HG03060 (cell line): ENCODE results near the gene PHYH.
"Not testable (repeated sequence)": the region's sequence is repeated elsewhere in the genome, so short reads cannot be mapped to it uniquely, and the experiment has no call there.

Experiments
- ATAC-seq: cut with Tn5 transposase; IDR thresholded peaks from one replicate; pipeline ENCODE4 v1.9.1; 2021; ENCODE audit warnings: low read depth, moderate number of reproducible peaks; ENCODE audit not compliant: unreplicated experiment

Gene PHYH

DNA sequence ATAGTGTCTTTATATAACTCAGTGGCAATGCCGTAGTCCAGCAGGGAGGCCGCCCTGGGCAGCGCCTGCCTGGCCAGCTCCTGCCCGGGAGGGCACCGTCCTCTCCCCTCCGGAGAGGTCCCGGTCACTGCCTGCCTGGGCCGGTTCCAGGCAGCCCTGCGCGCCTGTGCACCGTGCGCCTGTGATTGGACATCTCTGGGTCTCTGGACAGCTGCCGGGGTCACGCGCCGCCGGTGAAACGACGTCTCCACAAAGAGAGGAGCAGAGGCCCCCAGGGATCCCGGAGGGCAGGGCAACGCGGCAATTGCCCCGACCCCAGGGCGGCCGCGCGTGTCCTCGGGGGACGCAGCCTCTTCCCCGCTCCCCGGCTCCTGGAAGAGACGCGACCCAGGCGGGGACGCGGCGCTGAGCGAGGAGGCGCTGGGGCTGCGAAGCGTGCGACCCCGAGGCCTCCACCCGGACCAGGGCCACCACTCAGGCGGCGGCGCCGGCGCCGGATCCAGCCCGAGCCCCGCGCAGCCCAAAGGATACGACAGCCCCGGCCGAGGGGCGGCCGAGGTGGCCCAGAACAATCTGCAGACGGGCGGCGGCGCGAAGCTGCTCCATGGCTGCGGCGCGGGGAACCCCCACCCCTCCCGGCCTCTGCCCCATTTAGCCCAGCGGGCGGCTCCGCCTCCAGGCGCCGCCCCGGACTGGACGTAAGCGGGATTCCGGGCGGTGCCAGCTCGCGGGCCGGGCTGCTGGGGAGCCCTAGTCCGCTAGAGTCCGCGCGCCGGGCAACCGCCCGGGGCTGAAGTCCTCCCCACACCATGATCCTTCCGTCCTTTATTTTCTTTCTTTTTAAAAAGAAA is at the start of gene PHYH:
PHYH (minus strand) TSS at position 628 of the 851 bp plus-strand sequence; CDS start at position 606, 22 bp downstream.
- ATAC-seq: no peak

DNA sequence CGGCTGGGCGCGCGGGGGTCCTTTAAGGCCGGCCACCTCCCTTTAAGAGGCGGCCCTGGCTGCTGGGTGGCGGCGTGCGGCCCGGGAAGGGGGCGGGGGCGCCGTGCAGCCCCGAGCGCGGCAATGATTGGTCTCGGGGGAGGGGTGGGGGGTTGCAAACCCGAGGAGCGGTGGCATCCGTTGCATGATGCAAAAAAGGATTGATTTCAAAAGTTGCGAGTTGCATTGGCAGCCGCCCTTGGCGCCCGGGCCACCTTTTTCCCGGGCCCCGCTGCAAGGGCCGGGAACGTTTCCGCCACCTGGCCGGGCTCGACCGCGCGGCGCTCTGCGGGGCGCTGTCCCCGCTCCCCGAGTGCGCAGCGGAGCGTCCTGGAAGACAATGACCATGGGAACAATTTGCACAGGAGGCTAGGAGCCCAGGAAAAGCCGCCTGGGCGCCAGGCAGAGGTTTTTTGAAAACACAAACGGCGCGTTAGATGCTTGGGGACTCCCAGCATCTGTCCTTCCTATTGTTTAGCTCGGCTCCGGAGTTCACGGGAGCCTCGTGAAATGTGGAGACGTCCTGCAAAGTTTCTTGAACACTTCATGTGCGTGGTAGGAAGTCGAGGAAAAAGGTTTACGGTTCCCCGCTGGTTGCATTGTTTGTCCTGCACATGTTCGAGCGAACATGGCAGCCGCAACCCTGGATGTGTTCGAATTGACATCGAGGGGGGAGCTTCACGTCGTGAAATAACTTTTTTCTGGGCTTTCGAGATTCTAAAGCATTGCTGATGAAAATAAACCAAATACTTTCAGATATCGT is 48.6 kb upstream of the PHYH start, which contains the start of gene SEPHS1:
SEPHS1 (minus strand) TSS at position 78 of the 802 bp plus-strand sequence. CDS start 3,343 bp downstream, outside the sequence.
- ATAC-seq: no peak

DNA sequence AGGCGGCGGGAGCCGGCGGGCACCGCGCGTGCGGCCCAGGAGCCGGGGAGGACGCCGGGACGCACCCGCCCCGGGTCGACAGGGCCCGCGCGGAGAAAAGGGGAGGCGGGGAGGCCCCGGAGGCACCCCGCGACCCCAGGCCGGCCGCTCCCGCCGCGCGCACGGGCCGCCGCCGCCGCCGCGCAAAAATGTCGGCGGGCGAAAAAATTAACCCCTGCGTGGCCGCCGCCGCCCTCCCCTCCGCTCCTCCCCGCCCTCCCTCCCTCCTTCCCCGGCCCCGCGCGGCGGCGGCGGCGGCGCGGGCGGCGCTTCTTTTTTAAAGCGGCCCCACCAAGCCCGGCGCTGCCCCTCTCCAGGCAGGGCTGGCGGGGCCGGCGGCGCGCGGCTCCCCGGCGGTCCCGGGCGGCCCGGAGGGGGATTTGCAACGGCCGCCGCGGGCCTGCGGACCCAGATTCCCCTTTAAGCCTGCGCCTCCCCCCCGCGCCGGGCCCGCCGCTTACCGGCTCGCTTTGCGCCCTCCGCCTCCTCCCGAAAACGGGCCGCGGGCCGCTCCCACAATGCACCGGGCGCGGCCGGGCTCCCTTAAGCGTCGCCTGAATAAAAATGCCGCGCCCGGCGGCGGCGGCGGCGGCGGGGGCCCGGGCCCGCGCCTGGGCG is 47.8 kb upstream of the PHYH start:
- no peak for ATAC-seq

DNA sequence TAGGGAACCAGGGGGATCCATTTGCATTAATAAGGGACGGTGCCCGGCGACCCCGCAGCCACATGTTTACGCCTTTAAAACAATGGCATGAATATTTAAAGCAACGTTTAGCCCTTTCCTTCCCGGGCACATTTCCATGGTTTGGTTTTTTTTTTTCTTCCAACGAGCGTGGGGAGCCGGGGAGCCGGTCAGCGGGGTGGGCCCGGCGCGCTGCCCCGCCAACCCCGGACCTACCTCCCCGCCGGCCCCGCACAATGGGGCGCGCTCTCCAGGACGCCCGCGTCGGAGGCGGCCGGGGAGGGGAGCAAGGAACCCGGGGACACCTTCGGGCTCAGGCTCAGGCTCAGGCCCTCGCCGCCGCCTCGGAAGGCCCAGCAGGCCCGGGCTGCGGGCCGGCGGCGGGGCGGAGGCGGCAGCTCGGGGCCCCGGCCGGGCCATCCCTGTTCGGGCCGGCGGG is 47.2 kb upstream of the PHYH start:
- no peak for ATAC-seq

DNA sequence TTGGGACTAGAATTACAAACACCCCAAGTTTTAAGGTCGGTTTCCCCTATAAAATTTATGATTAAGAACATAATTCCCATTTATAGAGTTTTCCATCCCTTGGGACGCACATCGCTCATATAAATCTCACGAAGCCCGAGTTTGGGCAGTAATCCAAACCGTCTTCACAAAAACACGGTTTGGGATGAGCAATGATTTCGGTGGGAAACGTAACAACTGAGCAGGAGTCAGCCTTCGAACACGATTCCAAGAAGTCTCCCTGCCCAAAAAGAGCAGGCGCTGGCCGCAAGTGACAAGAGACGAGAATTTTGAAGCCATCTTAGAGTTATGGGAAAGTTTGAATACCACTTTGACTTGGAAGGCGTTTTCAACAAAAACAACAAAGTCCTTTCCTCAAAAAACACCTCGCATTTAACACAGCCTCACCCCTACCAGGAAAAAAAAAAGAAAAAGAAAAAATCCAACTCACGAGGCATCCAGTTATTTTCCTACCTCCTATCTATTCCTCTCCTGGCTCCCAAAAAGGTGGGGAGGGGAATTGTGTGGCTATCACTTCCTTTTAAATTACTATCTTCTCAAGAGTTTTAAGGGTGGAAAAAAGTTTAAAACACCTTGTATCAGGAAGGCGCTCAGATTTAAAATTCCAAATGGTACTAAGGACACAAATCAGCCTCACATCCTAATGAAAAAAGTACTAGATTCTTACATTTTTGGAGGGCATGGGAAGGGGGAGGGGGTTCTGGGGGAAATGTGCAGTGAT is 46.6 kb upstream of the PHYH start:
- no peak for ATAC-seq

DNA sequence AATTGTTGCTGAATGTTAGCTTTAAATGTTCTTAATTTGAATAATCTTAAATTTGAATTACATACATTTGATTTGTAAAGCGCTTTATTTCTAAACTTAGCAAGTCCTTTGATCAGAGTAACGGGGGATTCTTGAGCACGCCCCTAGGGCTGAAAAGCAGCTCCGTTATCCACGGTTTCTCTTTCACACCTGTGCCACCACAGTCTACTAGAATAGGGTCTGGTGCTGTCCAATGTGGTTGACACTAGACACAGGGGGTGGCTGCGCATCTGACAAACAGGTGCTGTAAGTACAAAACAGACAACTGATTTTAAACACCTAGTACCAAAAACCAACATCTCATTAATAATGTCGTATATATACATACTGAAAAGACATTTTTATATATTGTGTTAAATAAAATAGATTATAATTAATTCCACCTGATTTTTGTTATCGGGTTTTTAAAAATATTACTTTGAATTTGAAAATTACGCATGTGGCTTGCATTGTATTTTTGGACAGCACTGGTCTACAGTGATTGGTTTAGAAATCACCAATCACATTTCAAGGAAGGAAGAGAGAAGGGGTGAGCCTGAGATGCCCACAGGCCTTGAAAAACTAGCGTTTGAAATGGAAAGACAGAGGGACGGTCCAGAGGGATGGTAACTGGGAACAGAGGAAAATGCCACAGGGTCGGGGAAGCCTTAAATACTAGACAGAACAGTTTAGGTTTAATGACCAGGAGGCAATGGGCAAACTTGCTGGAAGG is 40.9 kb upstream of the PHYH start:
- peak; percentile 62 for ATAC-seq

DNA sequence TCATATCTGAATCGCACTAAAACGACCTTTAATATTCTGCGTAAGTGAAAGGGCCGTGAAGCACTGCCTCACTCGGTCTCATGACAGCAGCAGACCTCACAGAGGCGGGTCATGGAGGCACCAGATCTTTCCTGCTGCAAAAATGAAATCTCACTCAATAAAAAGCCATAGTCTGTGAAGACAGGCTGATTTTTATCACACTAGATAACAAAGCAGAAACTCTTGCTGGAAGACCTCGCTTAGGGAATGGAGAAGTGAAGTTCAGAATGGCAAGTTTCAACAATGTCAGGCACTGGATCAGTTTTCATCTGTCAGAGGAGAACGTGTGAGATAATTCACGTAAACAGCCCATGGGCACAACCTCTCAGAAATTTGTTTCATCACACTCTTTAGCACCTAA is 40.2 kb upstream of the PHYH start:
- no peak for ATAC-seq

DNA sequence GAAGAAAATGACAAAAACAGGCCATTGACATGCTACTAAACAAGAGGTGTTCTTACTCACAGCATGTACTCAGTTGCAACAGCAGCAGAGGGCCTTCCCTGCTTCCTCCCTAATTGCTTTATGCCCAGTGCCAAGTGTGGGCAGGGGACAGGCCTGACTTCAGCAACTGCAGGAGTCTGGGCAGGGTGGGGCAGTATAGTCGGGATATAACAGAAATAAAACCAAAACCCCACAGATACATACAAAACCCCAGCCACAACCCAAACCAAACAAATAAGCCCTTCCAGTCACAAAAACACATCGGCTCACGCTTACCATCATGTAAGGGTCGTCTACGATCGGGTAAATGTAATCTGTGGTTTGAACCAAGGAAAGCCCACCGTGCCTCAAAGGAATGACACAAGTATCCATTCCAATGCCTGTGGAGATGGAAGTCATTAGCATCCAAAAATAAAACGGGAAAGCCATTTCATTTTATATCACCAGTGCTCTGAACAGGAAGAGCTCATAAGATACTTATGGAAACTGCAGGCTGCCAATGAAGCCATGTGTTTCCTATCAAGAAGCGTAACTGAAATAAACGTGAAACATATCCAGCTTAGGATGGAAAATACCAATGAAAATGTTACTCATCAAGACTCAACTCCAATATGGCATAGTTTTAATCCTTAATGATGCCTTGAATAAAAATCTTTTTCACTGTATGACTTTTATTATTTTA is 38.7 kb upstream of the PHYH start:
- no peak for ATAC-seq

DNA sequence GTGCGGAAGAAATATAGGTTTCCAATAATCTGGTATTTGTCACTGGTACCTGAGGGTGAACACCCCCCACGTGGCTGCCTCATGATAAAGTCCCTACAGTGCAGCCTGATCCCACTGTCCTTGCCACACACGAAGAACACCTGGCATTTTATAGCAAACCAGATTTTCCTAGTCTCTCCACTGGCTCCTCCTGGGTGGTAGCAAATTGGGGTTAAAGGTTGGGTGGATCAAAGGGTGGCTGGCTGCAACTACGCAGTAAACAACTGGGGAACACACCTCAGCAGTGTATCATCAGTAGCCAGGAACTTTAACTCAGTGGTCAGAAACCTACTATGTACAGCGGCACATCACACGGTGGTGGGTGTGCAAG is 37.9 kb upstream of the PHYH start:
- ATAC-seq: no peak

DNA sequence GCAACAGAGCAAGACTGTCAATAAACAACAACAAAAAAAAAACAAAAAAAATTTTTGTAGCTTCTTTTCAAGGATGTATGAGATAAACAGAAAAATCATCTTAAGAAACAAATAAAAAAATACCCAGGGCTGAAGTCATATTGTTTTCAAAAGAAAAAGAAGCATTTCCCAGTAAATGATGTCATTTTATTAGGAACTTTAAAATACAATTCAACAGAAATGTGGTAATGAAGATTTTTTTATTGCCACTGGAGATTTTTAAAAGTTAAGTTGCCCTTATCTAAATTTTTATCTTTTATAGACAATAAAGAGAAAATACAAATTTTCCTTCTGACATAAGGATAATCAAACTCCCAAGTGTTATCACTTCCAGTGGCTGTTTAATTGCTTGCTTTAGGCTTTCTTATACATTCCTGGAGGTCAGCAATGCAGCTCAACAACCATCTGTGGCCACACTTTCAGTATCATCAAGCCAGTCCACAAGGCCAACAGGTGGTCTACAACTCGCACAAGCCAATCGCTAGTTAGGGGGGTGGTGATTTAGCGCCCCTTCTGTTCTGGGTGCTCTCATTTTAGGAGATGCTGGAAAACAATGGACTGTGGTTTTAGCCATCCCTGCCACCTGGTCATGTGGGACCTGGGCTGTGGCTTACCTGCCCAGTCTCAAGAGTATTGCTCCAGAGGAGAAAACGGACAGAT is 37.4 kb upstream of the PHYH start:
- no peak for ATAC-seq

DNA sequence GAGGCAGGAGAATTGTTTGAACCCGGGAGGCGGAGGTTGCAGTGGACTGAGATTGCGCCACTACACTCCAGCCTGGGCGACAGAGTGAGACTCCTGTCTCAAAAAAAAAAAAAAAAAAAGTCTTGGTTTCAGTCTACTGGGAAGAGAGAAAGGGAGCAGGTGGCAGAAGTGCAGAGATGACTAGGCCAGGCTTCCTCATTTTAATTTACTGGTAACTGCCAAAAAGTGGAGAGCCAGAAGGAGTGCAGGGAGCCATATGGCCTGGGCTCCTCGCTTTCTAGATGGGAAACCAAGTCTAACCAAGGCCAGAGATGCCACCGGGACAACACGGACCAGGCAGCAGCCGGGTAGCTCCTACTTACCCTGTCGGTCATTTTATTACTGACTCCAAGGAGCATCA is 36.0 kb upstream of the PHYH start:
- peak; percentile 25 for ATAC-seq

DNA sequence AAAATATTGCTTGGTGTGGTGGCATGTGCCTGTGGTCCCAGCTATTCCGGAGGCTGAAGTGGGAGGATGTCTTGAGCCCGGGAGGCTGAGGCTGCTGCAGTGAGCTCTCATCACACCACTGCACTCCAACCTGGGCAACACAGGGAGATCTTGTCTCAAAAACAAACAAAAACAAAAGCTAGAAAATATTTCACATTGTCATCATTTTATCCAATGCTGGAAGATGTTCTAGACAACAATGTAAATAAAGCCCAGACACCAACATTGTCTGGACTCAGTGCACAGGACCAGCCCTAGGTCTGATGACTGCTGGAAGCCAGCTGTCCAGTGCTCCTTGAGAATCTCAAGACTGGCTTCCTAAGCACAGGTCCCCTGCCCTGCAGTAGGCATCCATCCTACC is 34.7 kb upstream of the PHYH start:
- ATAC-seq: no peak

DNA sequence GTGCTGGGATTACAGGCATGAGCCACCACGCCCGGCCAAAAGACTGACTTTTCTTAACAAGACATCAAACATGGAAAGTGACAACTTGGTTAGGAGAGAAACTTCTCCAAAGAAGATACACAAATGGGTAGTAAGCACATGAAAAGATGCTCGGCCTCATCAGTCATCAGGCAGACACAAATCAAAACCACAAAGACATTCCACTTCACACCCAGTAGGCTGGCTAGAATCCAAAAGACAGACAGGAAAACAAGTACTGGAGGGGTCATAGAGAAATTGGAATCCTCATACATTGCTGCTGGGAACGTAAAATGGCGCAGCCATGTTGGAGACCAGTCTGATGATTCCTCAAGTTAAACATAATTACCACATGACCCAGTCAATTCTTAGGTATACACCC is 31.8 kb upstream of the PHYH start:
- no peak for ATAC-seq

DNA sequence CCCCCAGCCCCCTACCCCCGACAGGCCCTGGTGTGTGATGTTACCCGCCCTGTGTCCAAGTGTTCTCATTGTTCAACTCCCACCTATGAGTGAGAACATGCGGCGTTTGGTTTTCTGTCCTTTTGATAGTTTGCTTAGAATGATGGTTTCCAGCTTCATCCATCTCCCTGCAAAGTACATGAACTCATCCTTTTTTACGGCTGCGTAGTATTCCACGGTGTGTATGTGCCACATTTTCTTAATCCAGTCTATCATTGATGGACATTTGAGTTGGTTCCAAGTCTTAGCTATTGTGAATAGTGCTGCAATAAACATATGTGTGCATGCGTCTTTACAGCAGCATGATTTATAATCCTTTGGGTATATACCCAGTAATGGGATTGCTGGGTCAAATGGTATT is 31.1 kb upstream of the PHYH start:
- not testable (repeated sequence) for ATAC-seq

DNA sequence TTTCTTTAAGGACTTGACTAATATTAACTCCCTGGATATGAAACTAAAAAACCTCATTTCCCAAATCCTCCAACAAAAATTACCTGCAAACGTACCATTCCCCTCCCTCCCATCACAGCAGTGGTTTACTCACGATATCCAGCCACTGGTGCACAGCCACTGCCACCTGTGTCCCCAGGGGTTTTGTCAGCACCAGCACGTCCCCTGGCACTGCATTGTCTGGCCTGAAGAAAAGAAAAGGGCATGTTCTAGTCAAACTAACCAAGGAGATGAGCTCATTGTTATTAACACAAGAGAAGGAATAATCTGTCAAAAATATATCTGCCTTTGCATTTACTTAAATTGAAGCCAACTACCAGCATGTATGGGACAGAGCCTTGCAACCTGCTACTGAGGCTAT is 29.7 kb upstream of the PHYH start:
- no peak for ATAC-seq

DNA sequence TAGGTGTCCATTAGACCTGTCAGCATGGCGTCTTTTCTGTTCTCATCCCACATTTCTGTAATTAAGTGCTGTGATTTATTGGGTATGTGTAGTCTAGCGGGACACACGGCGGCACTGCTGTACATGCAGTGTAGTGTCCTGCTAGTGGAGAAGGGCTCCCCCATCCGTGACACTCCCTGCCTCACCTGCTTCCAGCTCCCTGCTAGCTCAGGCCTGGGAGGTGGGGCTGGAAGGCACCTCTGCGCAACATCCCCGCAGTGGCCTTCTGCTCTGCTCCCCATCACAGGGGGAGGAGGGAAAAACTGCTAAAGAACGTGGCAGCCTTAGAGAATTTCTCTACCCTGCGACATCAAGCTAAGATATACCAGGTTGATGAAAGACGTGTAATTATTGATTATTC is 28.7 kb upstream of the PHYH start:
- no peak for ATAC-seq

DNA sequence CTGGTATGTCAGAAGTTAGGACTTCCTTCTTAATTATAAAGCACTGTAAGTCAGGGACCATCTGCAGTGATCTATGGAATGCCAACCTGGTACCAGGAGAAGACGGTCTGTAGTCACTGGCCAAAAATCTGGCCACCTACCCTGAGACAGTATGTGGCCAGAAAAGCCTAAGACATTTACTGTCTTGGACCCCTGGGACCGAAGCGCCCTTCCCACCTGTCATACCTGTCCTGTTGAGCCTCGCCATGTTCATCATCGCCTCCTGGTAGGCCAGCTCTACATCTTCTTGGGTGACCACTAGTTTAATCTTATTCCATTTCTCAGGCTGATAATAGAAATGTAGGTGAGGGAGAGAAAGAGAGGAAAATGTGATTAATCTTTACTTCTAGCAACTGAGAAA is 28.3 kb upstream of the PHYH start:
- ATAC-seq: no peak

DNA sequence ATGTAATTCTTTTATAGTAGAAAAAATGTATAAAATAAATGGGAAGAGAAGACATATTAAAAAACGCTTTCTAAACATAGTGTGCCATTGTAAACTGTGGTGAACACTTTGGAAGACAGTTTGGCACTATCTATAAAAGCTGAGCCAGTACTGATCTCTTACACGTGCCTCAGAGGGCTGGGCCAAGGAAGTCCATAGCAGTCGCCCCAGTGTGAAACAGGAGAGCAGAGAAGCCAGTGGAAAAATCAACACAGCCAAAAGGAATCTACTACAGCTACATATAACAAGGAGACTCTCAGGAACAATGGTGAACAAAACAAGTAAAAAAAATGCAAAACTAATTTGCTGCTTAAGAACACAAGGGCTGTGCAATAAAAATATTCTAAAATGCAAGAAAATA is 27.7 kb upstream of the PHYH start:
- ATAC-seq: no peak
